ENCODE results near the gene TNFAIP3. TPM values are rescaled to one million over a fixed set of nuclear protein-coding genes. Genes with fewer than 3 reads are reported as not detected.

Gene TNFAIP3
- total and polyA plus RNA-seq, 2 of the 8 experiments (the other 6 are each of a cell fraction or from before 2014, with no cell fraction given), result 1.6 to 2.0 TPM

- H4K91ac ChIP-seq (replicated peaks; ENCODE audit: insufficient read length, low read length), result no peak overlapping the region
- H3K23me2 ChIP-seq (ENCODE audit: low read depth, low read length), result no peaks in the 10 kb centered on the region
- H3K79me2 ChIP-seq (ENCODE audit: control insufficient read depth in 1 of 2, insufficient read depth in 2 of 2, low read length in 2 of 2), result no peaks in the 10 kb centered on the region
- no peak overlapping the region for H3K18ac ChIP-seq (ENCODE audit: extremely low read depth, low read length)
- H3K9ac ChIP-seq (replicated peaks in 1 of 4; ENCODE audit: extremely low read depth in 1 of 4, low read depth in 3 of 4, low read length in 3 of 4), result no peak overlapping the region
- ChIA-PET POLR2A (ENCODE audit: partially characterized antibody) (no interaction called here), CTCF (ENCODE audit: partially characterized antibody) (interaction anchor here (1.1 kb wide), 1 partner anchor 209 kb away, joined by 3 read pairs; no protein-coding TSS in a partner anchor)
- H3K23ac ChIP-seq (ENCODE audit: insufficient read length), result no peak overlapping the region
- H3K36me3 ChIP-seq (ENCODE audit: control insufficient read depth in 2 of 4, insufficient read depth in 4 of 4, low read length in 3 of 4), result no peaks in the 10 kb centered on the region
- H3K4me2 ChIP-seq (ENCODE audit: insufficient read depth in 1 of 2, low read depth in 2 of 2, low read length in 2 of 2), result no peak overlapping the region
- H2BK120ac ChIP-seq (replicated peaks; ENCODE audit: low read depth, low read length), result no peak overlapping the region
- no peak overlapping the region for H4K8ac ChIP-seq (ENCODE audit: extremely low read depth, insufficient read depth, low read length)
- H3K4ac ChIP-seq (replicated peaks; ENCODE audit: insufficient read length, low read depth, low read length), result no peak overlapping the region
- no peak overlapping the region for H2AFZ ChIP-seq (ENCODE audit: low read length)
- DNase-seq (ENCODE audit: low read depth in 1 of 2, low spot score in 2 of 2), result no peak
- no peak overlapping the region for H2BK5ac ChIP-seq (ENCODE audit: low read depth, low read length)
- no peak overlapping the region for H4K5ac ChIP-seq (ENCODE audit: insufficient read length, low read depth, low read length)
- no peaks in the 10 kb centered on the region for H3K4me1 ChIP-seq (replicated peaks in 1 of 4; ENCODE audit: control insufficient read depth in 3 of 4, insufficient read depth in 4 of 4, low read length in 3 of 4)
- no peak overlapping the region for H3K14ac ChIP-seq (ENCODE audit: insufficient read length)
- no peaks in the 10 kb centered on the region for H3K9me3 ChIP-seq (ENCODE audit: insufficient read depth in 2 of 2, low read depth in 1 of 2, low read length in 1 of 2)
- no peaks in the 10 kb centered on the region for H4K20me1 ChIP-seq (replicated peaks in 1 of 2; ENCODE audit: control insufficient read depth in 1 of 2, insufficient read depth in 2 of 2, low read length in 2 of 2)
- H3K27ac ChIP-seq (ENCODE audit: low read depth, low read length), result no peak overlapping the region
- no peak for FAIRE-seq
- H2AK5ac ChIP-seq (ENCODE audit: low read depth, low read length), result no peak overlapping the region
- H3K56ac ChIP-seq (replicated peaks; ENCODE audit: insufficient read length, low read depth, low read length), result no peak overlapping the region
- no peaks in the 10 kb centered on the region for H3K79me1 ChIP-seq (ENCODE audit: low read depth, low read length)
- no peak overlapping the region for H2BK12ac ChIP-seq (ENCODE audit: low read depth, low read length)
- no peak overlapping the region for H3K4me3 ChIP-seq (ENCODE audit: extremely low read depth in 1 of 4, insufficient read depth in 2 of 4, low read depth in 3 of 4, low read length in 4 of 4)
- H2BK20ac ChIP-seq (ENCODE audit: low read length), result no peak overlapping the region
- no peaks in the 10 kb centered on the region for H3K27me3 ChIP-seq (replicated peaks in 1 of 4; ENCODE audit: control insufficient read depth in 3 of 4, extremely low read depth in 1 of 4, insufficient read depth in 3 of 4, low read length in 3 of 4)
- no peak overlapping the region for H2BK15ac ChIP-seq (ENCODE audit: low read length)
- TF ChIP-seq, protein P1, sequence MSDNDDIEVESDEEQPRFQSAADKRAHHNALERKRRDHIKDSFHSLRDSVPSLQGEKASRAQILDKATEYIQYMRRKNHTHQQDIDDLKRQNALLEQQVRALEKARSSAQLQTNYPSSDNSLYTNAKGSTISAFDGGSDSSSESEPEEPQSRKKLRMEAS (IDR thresholded peaks at IDR 0.05), result no peak
- TF ChIP-seq PHF8 (conservative IDR thresholded peaks at IDR 0.05; ENCODE audit: low read depth, low read length) (no peak), NANOG (IDR thresholded peaks at IDR 0.05; ENCODE audit: insufficient read depth, low read depth, low read length, poor library complexity, severe bottlenecking) (no peak), SP1 (IDR thresholded peaks at IDR 0.05; ENCODE audit: low read depth, low read length) (no peak), JUND (IDR thresholded peaks at IDR 0.05; ENCODE audit: low read length) (no peak), KDM4A (IDR thresholded peaks at IDR 0.05; ENCODE audit: low read depth, low read length, severe bottlenecking) (no peak), CREB1 (IDR thresholded peaks at IDR 0.05) (no peak), TBP (IDR thresholded peaks at IDR 0.05; ENCODE audit: low read depth, low read length) (no peak), ZNF274 (IDR thresholded peaks at IDR 0.05; ENCODE audit: borderline replicate concordance, extremely low read depth, low read length) (no peak), KDM5A (IDR thresholded peaks at IDR 0.05; ENCODE audit: low read length) (no peak), GABPA (IDR thresholded peaks at IDR 0.05; ENCODE audit: borderline replicate concordance, insufficient read depth, low read length) (no peak), SRF (IDR thresholded peaks at IDR 0.05; ENCODE audit: low read depth, low read length) (no peak), RNF2 (IDR thresholded peaks at IDR 0.05; ENCODE audit: borderline replicate concordance, low read depth, low read length, missing control alignments, poor library complexity, severe bottlenecking) (no peak), MAFK (IDR thresholded peaks at IDR 0.05; ENCODE audit: low read depth, low read length) (no peak), HDAC6 (IDR thresholded peaks at IDR 0.05; ENCODE audit: low read depth, low read length) (no peak)
Observed at GRCh38 chr6:137913996-137914529, 47.0 kb downstream of the TNFAIP3 start.
